Tibial nerve (tissue), 4 donors: Measurements from ENCODE around the gene MTMR3. TPM values are rescaled to one million over a fixed set of nuclear protein-coding genes. Genes with fewer than 3 reads are reported as not detected.

Experiments used
- DNase-seq, 2 donors: peaks; one replicate each; pipeline ENCODE4 v3.0.0-alpha.2; 2019; ENCODE audit warnings: low spot score in 2 of 2
- H3K27ac ChIP-seq, 4 donors: fragments of 200-600 bp; sonication (generic) in 3 of 4; one replicate each; pipeline ENCODE4 v1.5.1; 2017 to 2019; ENCODE audit warnings: mild to moderate bottlenecking in 1 of 4
- H3K27me3 ChIP-seq, 2 donors: fragments of 200-600 bp; sonication (generic) in 1 of 2; one replicate each; pipeline versions ENCODE4 v1.5.1 to v1.6.0; 2017 to 2019
- H3K36me3 ChIP-seq, 3 donors: fragments of 200-600 bp; sonication (generic); one replicate each; pipeline ENCODE4 v1.5.1; 2018 to 2019
- H3K4me1 ChIP-seq, 4 donors: fragments of 200-600 bp; sonication (generic) in 3 of 4; one replicate each; pipeline ENCODE4 v1.5.1; 2017 to 2019
- H3K4me3 ChIP-seq, 4 donors: fragments of 200-600 bp; sonication (generic) in 3 of 4; one replicate each; pipeline ENCODE4 v1.5.1; 2017 to 2019; ENCODE audit warnings: mild to moderate bottlenecking in 1 of 4, moderate library complexity in 1 of 4
- H3K9me3 ChIP-seq, 4 donors: fragments of 200-600 bp; sonication (generic) in 3 of 4; one replicate each; pipeline ENCODE4 v1.5.1; 2017 to 2019
- EP300 ChIP-seq, 2 donors: sonication (generic); formaldehyde crosslinking; IDR thresholded peaks; one replicate each; pipeline ENCODE4 v1.6.1; 2017; ENCODE audit warnings: antibody characterized with exemption in 2 of 2, mild to moderate bottlenecking in 1 of 2
- POLR2A ChIP-seq, 2 donors: fragments of 450-650 bp; IDR thresholded peaks; one replicate each; pipeline ENCODE4 v1.6.1; 2017; ENCODE audit warnings: antibody characterized with exemption in 2 of 2, mild to moderate bottlenecking in 2 of 2, moderate library complexity in 2 of 2
- WGBS, 2 donors: methylation state at CpG; one replicate each; pipeline ENCODE4 v1.1.5; 2018; 5-methylcytosine and 5-hydroxymethylcytosine counted together
- total RNA-seq, 4 donors: library from RNA; depleted of rRNA; stranded (reverse); fragments of >200 nt; gene quantifications; one replicate each; pipeline ENCODE4 v1.1.0, GENCODE V29; 2016
- TF ChIP-seq, protein P1 (sequence below), 5 experiments: fragments of 200-600 bp in 3 of 5; fragments of 450-650 bp in 2 of 5; sonication (generic) in 3 of 5; IDR thresholded peaks; one replicate each; pipeline ENCODE4 v1.5.1; 2016 to 2019; ENCODE audit warnings: antibody characterized with exemption in 5 of 5, mild to moderate bottlenecking in 3 of 5, moderate library complexity in 2 of 5

The MTMR3 gene
- total RNA-seq, 4 donors from 2014 or later: 56.1 to 91.2 (median 74.5) TPM

- Histone ChIP-seq H3K27me3 (no peaks in the 10 kb centered on the region), H3K27ac (no peak overlapping the region), H3K36me3 (peaks cover 9 to 100% (median 23%) of the 10 kb centered on the region in 3 donors), H3K4me1 (peaks cover 0 to 12% (median 2%) of the 10 kb centered on the region in 4 donors), H3K4me3 (no peak overlapping the region), H3K9me3 (no peaks in the 10 kb centered on the region)
- no peak for DNase-seq
- WGBS, 2 donors: 90 to 91% methylated on average over 8 of the region's 8 CpGs
- TF ChIP-seq, protein P1, sequence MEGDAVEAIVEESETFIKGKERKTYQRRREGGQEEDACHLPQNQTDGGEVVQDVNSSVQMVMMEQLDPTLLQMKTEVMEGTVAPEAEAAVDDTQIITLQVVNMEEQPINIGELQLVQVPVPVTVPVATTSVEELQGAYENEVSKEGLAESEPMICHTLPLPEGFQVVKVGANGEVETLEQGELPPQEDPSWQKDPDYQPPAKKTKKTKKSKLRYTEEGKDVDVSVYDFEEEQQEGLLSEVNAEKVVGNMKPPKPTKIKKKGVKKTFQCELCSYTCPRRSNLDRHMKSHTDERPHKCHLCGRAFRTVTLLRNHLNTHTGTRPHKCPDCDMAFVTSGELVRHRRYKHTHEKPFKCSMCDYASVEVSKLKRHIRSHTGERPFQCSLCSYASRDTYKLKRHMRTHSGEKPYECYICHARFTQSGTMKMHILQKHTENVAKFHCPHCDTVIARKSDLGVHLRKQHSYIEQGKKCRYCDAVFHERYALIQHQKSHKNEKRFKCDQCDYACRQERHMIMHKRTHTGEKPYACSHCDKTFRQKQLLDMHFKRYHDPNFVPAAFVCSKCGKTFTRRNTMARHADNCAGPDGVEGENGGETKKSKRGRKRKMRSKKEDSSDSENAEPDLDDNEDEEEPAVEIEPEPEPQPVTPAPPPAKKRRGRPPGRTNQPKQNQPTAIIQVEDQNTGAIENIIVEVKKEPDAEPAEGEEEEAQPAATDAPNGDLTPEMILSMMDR (IDR thresholded peaks at IDR 0.05): no peak
- TF ChIP-seq POLR2A (IDR thresholded peaks at IDR 0.05): no peak
- TF ChIP-seq EP300 (IDR thresholded peaks at IDR 0.05): no peak
These were observed 139.1 kb downstream of the MTMR3 start for GRCh38 chr22:30021881-30022619.

DNA sequence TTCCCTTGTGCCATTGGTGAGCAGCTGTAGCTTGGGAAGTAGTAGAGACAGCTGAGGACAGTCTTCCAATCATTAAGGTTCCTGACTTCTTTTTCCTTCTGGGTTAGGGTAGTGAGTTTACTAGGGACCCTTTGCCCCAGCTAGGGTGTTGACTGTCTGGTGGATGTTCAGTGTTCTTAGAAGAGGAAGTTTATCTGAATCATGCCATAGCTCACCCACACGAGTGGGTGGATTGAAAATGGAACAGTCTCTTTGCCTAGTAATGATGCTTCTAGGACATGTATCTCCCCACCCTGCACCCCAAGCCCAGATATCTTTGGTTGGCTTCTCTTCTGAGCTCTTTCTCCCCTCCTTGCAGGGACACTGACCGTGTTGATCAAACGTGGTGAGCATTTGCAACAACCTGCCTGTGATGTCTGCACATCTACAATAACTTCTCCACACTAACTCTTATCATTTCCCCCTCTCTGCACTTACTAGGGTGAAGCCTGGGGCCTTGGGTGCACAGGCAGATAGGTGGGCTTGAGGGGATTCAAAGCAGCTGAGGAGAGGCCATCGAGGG is 140.2 kb downstream of the MTMR3 start:
- DNase-seq: no peak
- no peak overlapping the region for H3K4me3 ChIP-seq
- TF ChIP-seq POLR2A (IDR thresholded peaks at IDR 0.05): no peak
- TF ChIP-seq EP300 (IDR thresholded peaks at IDR 0.05): no peak
- TF ChIP-seq, protein P1 (IDR thresholded peaks at IDR 0.05): no peak
- no peaks in the 10 kb centered on the region for H3K27me3 ChIP-seq
- peaks cover 6 to 92% (median 13%) of the 10 kb centered on the region in 3 donors for H3K36me3 ChIP-seq
- H3K4me1 ChIP-seq: peaks cover 0 to 24% (median 7%) of the 10 kb centered on the region in 4 donors
- H3K27ac ChIP-seq: no peak overlapping the region
- 74 to 89% methylated on average over 4 of the region's 4 CpGs for WGBS, 2 donors
- no peaks in the 10 kb centered on the region for H3K9me3 ChIP-seq

- 88 to 97% methylated on average over 5 of the region's 5 CpGs for WGBS, 2 donors
- TF ChIP-seq, protein P1 (IDR thresholded peaks at IDR 0.05): no peak
- no peak for TF ChIP-seq EP300 (IDR thresholded peaks at IDR 0.05)
- TF ChIP-seq POLR2A (IDR thresholded peaks at IDR 0.05): no peak
These were observed 141.3 kb downstream of the MTMR3 start for GRCh38 chr22:30024231-30024630.

DNA sequence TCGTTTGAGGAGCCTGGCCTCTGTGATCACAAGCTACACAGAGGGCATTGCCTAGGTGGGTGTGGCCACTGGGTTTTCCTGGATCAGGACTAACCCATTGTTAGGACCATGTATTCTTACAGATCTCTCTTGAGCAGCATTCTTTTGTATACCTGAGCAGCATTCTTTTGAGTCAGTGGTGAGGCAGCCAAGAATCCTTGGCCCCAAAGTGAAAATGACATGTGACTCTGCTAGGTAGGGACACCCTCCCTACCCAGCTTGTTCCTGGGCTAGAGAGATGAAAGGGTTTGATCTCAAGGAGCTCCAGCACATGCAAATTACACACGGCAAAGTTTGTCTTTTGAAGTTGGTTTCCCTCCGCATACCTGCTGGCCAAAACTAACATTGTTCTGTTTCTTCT is 142.2 kb downstream of the MTMR3 start:
- Histone ChIP-seq H3K9me3 (no peaks in the 10 kb centered on the region), H3K36me3 (peaks cover 6 to 81% (median 8%) of the 10 kb centered on the region in 3 donors), H3K27ac (no peak overlapping the region), H3K4me1 (peaks cover 0 to 41% (median 18%) of the 10 kb centered on the region in 4 donors), H3K27me3 (no peaks in the 10 kb centered on the region), H3K4me3 (no peak overlapping the region)
- DNase-seq: no peak
- no peak for TF ChIP-seq POLR2A (IDR thresholded peaks at IDR 0.05)
- no peak for TF ChIP-seq EP300 (IDR thresholded peaks at IDR 0.05)
- TF ChIP-seq, protein P1 (IDR thresholded peaks at IDR 0.05): no peak
- 58 to 60% methylated on average over 3 of the region's 3 CpGs for WGBS, 2 donors

More at GRCh38 chr22:30024231-30024630, 141.3 kb downstream of the MTMR3 start:
- H3K9me3 ChIP-seq: no peaks in the 10 kb centered on the region
- no peak overlapping the region for H3K27ac ChIP-seq
- H3K4me1 ChIP-seq: peaks cover 0 to 33% (median 13%) of the 10 kb centered on the region in 4 donors
- no peak overlapping the region for H3K4me3 ChIP-seq
- H3K36me3 ChIP-seq: peaks cover 6 to 88% (median 9%) of the 10 kb centered on the region in 3 donors
- H3K27me3 ChIP-seq: no peaks in the 10 kb centered on the region
- no peak for DNase-seq

DNA sequence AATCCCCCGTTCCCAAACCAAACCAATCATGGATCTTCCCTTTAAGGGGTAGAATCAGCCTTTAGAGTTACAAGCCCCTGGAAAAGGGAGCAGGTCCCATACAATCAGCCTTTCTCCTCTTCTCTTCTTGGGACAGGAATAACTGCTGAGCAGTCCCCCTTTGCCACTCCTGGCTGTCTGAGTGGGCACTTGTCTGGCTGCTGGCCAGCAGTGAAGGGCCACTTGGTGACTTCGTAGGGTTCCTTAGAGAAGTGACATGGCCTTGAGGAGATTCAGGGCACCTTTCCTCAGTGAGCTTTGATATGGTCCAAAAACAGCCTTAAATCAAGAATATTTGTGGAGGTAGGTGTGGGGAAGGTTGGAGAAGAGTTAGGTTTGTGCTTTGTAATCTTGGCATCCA is 143.8 kb downstream of the MTMR3 start:
- Histone ChIP-seq H3K36me3 (peaks cover 0 to 66% (median 6%) of the 10 kb centered on the region in 3 donors), H3K4me1 (peaks cover 0 to 56% (median 20%) of the 10 kb centered on the region in 4 donors), H3K27ac (peak overlapping the region in 2 of 4 donors; percentile 75 to 89), H3K9me3 (no peaks in the 10 kb centered on the region), H3K4me3 (no peak overlapping the region), H3K27me3 (no peaks in the 10 kb centered on the region)
- DNase-seq: no peak
- 85 to 93% methylated on average over 2 of the region's 2 CpGs for WGBS, 2 donors
- TF ChIP-seq, protein P1 (IDR thresholded peaks at IDR 0.05): no peak
- no peak for TF ChIP-seq EP300 (IDR thresholded peaks at IDR 0.05)
- TF ChIP-seq POLR2A (IDR thresholded peaks at IDR 0.05): no peak
